KOPT-K1 (cell line): Measurements from ENCODE around the gene DPP9.

Experiments
- H3K27ac ChIP-seq: fragments of 200-600 bp; sonication (generic); 2 replicates; pipeline ENCODE4 v1.5.1; 2016; ENCODE audit warnings: antibody characterized with exemption, mild to moderate bottlenecking, low read depth, low read length; ENCODE audit not compliant: poor library complexity, severe bottlenecking
- H3K36me3 ChIP-seq: fragments of 200-600 bp; sonication (generic); 2 replicates; pipeline ENCODE4 v1.5.1; 2017; ENCODE audit warnings: antibody characterized with exemption, mild to moderate bottlenecking, low read length, moderate library complexity; ENCODE audit not compliant: insufficient read depth
- H3K9me3 ChIP-seq: fragments of 200-600 bp; sonication (generic); 2 replicates; pipeline ENCODE4 v1.5.1; 2017; ENCODE audit warnings: antibody characterized with exemption, low read length, mild to moderate bottlenecking; ENCODE audit not compliant: insufficient read depth, poor library complexity, severe bottlenecking

Gene DPP9

DNA sequence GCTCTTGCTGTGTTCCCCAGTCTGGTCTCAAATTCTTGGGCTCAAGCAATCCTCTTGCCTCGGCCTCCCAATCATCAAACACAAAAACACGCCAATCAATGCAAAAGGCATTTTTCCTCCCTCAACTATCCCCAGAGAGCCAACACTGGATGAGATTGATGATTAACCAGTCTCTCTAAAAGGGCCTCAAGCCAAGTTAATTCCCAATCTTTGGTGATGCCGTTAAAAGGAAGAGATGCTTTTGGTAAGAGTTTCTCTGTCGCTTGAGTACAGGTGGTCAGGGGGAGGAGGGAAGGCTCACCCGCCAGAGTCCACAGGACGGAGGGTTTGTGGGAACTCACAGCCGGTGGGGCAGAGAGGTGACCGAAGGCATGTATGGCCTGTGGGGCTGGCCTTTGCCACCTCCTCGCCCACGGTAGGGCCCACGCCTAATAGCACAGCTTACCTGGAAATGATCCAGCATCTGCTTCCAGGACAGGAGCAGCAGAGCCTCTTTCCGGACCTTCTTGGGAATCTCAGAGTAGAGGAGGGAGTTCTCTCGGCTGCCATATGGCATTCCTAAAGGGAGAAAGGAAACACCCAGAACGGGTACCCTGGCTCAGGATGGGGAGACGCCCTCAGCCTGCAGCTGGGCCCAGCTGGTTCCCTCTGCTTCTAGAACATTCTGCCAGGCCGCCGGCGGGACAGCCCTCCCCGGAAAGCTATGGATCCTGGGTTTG is 18.1 kb downstream of the DPP9 start:
- Histone ChIP-seq H3K9me3 (no peaks in the 10 kb centered on the region), H3K36me3 (peaks cover 95% of the 10 kb centered on the region), H3K27ac (no peak overlapping the region)

DNA sequence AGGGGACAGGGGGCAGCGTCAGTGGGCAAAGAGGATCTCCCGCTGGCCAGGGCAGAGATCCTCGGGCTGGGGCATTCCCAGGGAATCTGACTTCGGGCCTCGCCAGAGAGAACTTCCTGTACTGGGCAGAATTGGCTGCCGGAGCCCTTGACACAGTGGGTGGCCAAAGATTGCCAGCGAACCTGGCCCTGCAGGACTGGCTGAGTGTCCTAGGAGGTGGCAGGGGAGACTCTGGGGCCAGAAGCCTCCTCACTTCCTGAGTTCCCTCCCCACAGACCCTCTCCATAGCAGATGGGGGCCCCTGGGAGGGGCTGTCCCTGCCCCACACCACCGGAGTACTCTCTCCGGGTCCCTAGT is 19.3 kb downstream of the DPP9 start:
- Histone ChIP-seq H3K27ac (no peak overlapping the region), H3K9me3 (no peaks in the 10 kb centered on the region), H3K36me3 (peaks cover 95% of the 10 kb centered on the region)

DNA sequence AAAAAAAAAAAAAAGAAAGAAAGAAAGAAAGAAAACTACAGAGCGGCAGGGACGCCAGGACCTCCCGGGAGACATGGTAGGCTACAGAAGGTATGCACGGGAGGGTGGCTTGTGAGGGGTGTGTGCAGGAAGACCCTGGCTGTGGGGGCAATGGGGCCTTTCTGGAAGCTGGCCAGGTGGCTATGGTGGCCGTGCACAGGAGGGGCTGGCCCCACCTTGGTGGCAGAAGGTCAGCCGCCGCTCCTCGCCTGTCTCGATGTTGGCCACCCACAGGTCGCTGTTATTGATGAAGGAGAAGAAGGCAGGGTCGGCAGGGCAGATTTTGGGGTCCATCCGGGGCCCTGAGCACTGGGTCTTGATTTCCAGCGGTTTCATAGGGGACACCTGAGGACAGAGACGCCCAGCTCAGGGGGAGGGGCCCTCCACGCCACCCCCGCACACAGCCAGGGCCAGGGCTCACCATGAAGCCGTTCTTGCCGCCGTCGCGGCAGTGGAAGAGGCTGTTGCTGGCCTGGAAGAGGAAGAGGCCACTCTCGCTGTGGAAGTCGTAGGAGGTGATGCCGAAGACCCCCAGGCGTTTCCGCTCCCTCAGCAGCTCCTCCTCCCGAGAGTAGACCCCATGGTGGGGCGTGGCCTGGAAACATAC is 19.8 kb downstream of the DPP9 start:
- no peak overlapping the region for H3K27ac ChIP-seq
- H3K36me3 ChIP-seq, result peaks cover 93% of the 10 kb centered on the region
- no peaks in the 10 kb centered on the region for H3K9me3 ChIP-seq

DNA sequence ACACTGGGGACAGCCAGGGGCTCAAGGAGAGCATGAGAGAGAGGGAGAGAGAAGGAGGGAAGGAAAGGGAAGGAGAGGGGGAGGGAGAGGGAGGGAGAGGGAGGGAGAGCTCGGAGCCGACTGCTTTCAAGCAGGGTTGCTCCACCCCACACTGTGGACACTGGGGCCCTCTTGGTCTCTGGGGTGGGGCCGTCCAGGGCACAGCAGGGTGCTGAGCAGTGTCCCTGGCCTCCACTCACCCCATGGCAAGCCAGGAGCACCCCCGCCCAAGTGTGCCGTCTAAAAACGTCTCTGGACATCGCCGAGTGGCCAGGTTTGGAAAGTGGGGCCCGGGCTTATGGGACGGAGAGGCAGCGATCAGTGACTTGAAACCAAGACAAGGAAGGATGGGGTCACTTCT is 20.9 kb downstream of the DPP9 start:
- no peak overlapping the region for H3K27ac ChIP-seq
- peaks cover 92% of the 10 kb centered on the region for H3K36me3 ChIP-seq
- H3K9me3 ChIP-seq, result no peaks in the 10 kb centered on the region

DNA sequence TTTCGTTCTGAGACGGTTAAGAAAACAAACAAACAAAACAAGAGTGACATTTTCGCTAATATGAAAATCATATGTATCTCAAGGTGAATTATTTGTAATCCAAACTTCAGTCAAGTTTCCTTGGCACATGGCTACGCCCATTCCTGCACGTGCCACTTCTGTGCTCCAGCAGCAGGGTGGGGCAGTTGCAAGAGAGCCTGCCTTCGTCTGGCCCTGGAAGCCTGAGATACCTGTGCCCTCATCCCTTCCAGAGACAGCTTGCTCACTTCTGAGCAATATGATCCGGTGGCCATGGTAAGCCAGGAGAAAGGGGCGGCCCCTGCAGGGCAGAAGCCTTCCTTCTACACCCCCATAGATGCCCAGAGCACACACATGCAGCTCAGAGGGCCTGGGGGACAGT is 22.1 kb downstream of the DPP9 start:
- Histone ChIP-seq H3K27ac (no peak overlapping the region), H3K9me3 (no peaks in the 10 kb centered on the region), H3K36me3 (peaks cover 94% of the 10 kb centered on the region)

DNA sequence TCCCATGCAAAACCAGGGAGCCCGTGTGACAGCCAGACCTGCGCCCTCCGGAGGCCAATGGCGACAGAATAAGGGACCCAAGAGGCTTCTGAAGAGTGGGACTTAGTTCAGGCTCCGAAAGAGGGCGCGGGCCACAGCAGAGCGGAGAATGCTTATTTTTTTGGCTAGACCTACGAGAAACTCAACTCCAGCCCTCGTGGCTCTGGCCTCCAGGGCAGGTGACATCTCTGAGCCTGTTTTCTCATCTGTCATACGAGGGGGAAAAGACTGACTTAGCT is 23.0 kb downstream of the DPP9 start:
- peaks cover 97% of the 10 kb centered on the region for H3K36me3 ChIP-seq

DNA sequence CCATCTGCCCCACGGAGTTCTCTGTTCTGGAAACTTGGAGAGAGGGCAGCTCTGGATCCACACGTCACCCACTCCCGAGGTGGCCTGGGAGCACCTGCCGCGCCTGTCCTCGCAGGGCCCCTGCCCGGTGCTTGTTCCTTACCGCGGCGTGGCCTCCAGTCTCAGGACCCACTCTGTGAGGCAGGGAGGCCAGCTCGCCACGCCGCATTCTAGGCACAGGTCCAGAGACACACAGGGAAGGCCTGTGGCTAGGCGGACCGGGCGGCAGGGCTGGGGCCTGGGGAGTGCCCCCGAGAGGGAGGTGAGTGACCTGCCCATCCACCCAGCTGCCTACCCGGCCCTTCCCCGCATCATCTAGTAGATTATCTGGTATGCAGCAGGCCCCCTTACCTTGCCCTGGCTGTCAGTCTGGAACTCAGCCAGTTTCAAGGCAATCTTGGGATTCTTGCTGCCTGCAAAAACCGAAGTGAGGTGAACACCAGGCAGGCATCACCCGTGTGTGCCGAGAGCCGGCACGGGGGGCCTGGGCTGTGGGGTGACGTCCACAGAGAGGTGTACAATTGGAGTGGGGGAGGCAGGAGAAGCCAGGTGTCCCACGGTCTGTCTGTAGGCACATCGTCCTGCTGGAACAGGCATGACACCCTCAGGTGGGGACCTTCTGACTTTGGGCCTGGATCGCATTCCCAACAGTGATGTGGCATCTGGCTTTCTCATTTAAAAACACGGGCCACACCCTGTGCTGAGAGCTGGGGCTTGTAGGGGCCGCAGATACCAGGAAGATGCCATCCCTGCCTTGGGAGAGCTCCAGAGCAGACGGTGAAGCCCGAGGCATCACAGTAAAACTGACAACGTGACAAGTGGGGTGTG is 23.6 kb downstream of the DPP9 start:
- Histone ChIP-seq H3K36me3 (peaks cover 97% of the 10 kb centered on the region), H3K9me3 (no peaks in the 10 kb centered on the region), H3K27ac (no peak overlapping the region)

More for the DNA sequence above, 23.0 kb downstream of the DPP9 start:
- Histone ChIP-seq H3K9me3 (no peaks in the 10 kb centered on the region), H3K27ac (no peak overlapping the region)

DNA sequence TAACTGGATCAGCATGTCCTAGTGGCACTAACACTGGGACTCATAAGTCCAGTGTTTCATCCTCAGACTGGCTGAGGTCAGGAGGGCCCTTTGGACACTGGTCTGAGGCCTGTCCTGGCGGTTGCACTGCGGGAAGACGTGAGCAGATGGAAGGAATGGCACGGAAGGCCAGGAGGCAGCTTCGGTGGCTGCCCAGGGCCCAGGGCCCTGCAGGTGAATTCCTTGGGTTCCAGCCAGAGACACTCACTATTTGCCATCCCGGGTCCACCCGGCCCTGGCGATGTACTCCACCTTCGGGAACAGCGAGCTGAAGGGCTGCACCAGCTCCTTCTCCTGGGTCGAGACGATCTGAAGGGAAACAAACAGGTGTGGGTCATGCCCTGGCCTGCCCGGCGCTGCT is 26.3 kb downstream of the DPP9 start:
- no peaks in the 10 kb centered on the region for H3K9me3 ChIP-seq
- H3K27ac ChIP-seq, result no peak overlapping the region
- H3K36me3 ChIP-seq, result peaks cover 97% of the 10 kb centered on the region

DNA sequence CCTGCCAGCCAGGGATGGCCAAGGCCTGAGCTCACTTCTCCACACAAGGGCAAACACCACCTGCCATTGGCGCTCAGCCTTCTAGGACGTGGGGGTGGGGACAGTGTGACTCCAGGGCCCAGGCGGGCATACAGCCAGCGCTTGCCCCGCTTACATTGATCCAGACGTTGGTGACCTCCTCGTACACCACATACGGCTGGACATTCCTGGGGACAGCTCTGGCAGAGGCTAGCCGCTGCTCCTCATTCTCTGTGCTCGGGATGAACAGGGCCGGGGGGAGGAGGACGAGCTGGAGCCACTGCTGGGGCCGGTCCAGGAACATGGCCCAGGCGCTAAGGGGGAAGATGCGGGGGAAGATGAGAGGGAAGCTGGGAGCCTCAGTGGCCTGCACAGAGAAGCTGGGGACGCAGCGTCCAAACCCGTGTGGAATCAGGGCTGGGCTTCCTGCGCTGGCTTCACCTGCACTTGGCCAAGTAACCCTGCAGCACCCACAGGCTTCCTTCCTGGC is 28.4 kb downstream of the DPP9 start:
- H3K9me3 ChIP-seq, result no peaks in the 10 kb centered on the region
- H3K36me3 ChIP-seq, result peaks cover 96% of the 10 kb centered on the region
- H3K27ac ChIP-seq, result no peak overlapping the region

DNA sequence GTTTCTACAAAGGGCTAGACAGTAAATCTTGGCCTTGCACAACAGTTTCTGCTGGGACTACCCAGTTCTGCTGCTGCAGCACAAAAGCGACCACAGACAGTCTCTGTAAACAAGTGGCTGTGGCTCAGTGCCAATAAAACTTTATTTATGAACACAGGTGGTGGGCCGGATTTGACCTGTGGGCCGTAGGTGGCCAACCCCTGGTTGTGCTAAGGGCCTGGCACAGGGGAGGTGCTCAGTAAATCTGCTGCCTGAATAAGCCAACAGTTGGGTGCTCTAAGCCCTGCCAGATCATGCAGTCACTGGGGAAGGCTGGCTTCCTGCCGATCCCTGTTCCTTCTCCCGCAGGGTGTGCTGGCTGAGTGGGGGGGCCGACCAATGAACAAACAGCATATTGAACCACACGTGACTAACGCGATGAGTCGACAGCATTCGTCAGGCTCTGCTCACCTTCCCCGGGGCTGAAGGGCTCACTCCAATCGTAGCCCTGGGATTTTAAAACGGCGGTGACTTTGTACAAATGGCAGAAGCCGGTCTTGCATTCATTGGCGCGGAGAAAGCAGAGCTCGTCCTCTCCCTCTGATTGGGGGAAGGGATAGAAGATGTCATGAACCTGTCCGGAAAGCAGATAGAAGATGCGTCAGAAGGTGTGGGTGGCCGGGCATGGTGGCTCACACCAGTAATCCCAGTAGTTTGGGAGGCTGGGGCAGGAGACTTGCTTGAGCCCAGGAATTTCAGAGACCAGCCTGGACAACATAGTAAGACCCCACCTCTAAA is 29.2 kb downstream of the DPP9 start:
- Histone ChIP-seq H3K27ac (no peak overlapping the region), H3K9me3 (no peaks in the 10 kb centered on the region), H3K36me3 (peaks cover 96% of the 10 kb centered on the region)

DNA sequence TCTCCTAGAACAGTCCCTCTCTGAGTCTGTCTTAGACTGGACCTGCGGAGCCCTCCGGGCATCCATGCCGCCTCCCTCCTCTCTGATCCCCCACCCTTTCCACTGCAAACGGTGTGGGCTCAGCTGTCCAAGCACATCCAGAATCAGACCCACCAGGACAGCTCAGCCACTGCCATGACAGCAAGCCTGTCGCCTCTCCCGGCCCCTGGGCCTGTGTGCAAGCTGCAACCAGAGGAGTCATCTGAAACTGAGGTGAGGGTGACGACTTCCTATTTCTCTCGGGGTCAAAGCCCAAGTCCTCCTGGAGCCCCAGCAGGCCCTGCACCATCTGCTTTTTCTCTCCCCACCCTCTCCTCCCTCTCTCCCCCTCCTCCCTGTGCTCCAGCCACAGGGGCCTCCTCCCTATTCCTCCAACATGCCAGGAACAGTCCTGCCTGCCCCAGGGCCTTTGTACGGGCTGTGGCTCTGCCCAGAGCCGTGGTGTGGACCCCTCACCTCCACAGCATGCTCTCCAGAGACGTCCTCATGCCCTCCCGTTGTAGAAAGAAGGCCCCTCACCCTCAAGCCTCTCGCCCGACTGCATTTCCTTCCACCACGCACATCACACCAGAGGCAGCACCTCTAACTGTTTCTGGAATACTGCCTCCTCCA is 30.0 kb downstream of the DPP9 start:
- Histone ChIP-seq H3K27ac (no peak overlapping the region), H3K36me3 (peaks cover 99% of the 10 kb centered on the region), H3K9me3 (no peaks in the 10 kb centered on the region)

DNA sequence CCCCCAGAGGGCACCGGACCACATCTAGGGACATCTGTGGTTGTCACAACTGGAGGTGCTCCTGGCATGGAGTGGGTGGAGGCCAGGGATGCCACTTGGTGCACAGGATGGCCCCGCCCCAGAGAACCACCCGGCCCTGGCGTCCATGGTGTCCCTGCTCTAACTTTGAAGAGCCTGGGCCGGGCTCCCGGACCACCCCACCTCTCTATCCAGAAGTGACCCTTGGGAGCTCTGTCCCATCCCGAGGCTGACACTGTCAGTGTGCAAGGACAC is 30.6 kb downstream of the DPP9 start:
- Histone ChIP-seq H3K9me3 (no peaks in the 10 kb centered on the region), H3K36me3 (peaks cover 99% of the 10 kb centered on the region), H3K27ac (no peak overlapping the region)

DNA sequence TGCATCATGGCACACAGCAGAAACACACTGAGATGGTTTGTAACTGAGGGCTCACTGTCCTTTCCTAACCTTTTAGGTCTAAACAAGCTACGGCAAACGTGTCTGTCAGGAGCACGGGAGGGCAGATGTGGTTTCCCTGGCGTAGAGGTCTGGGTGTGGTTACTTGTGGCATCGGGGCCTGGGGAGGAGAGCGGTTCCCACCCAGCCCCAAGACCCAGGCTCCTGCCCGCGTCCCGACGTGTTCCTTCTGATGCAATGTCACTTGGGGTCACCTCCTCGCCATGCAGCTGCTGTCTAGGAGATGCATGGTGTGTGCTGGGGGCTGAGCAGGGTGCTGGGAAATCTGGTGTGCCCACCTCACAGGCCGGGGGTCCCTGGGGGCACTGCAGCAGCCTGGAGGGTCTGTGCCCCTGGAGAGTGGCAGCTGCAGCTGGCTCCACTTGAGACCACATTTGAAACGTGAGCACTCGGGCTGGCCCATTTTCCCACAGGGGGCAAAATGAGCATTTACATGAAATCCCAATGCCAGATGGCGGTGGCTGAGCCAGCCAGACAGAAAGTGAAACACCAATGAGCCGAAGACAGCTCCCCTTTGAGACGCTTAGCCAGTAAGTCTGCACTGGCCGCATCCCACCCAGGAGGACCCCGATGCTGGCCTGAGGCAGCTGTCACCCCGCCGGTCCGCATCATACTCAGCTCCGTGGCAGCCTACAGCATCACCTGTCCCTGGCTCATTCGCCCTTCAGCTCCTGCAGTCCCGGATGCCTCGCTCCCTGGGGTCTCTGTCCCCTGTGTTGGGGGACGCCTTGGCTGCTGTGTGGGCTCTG is 31.2 kb downstream of the DPP9 start:
- Histone ChIP-seq H3K36me3 (peaks cover 99% of the 10 kb centered on the region), H3K9me3 (no peaks in the 10 kb centered on the region), H3K27ac (no peak overlapping the region)

DNA sequence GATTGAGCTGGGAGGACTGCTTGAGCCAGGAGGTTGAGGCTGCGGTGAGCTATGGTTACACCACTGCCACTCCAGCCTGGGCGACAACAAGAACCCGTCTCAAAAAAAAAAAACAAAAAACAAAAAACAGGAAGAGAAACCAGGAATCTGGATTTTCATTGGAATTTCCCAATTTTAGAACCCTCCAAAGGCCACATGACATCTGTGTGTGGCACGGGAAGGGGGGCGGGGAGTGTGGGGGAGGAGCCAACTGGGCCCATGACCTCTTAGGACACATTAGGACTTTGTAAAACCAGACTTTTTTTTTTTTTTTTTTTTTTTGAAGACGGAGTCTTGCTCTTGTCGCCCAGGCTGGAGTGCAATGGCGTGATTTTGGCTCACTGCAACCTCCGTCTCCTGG is 32.3 kb downstream of the DPP9 start:
- H3K36me3 ChIP-seq, result peaks cover 99% of the 10 kb centered on the region
- H3K27ac ChIP-seq, result no peak overlapping the region
- H3K9me3 ChIP-seq, result no peaks in the 10 kb centered on the region
